HEK293 (cell line): ENCODE measurements around the gene ODAD4.

Experiments
- CTCF ChIA-PET: fragments of 350-600 bp; formaldehyde crosslinking; extraction: SDS; loops from one replicate; lab custom pipeline; 2021; ENCODE audit warnings: antibody characterized with exemption; lab: Yijun Ruan, JAX
- POLR2A ChIA-PET: fragments of 300-600 bp; formaldehyde crosslinking; extraction: SDS; loops from one replicate; lab custom pipeline; 2020; ENCODE audit warnings: antibody characterized with exemption, inconsistent platforms; lab: Yijun Ruan, JAX
- H3K27ac ChIP-seq: fragments of 200-500 bp; sonication (Bioruptor generic); 2 replicates; pipeline ENCODE4 v1.5.1; 2014; ENCODE audit warnings: low read depth, low read length, control low read depth, inconsistent platforms; ENCODE audit errors: extremely low read depth
- H3K36me3 ChIP-seq, 2 experiments: fragments of 200-500 bp in 1 of 2; sonication (Bioruptor generic) in 1 of 2; 1 replicate in 1 of 2; 2 replicates in 1 of 2; pipeline ENCODE4 v1.5.1; 2014 to 2017; ENCODE audit warnings: inconsistent platforms in 2 of 2, low read length in 2 of 2; ENCODE audit not compliant: control insufficient read depth in 2 of 2, insufficient read depth in 1 of 2
- H3K4me1 ChIP-seq: fragments of 200-500 bp; sonication (Bioruptor generic); 2 replicates; pipeline ENCODE4 v1.5.1; 2014; ENCODE audit warnings: mild to moderate bottlenecking, low read length, inconsistent platforms; ENCODE audit not compliant: control insufficient read depth, insufficient read depth
- H3K4me3 ChIP-seq: 2 replicates; pipeline ENCODE4 v1.5.1; 2011; ENCODE audit warnings: low read depth, mild to moderate bottlenecking, control low read depth, low read length, moderate library complexity
- H3K9me3 ChIP-seq: fragments of 200-500 bp; sonication (Bioruptor generic); 2 replicates; pipeline ENCODE4 v1.5.1; 2014; ENCODE audit warnings: low read depth, low read length, inconsistent platforms; ENCODE audit not compliant: control insufficient read depth, insufficient read depth
- CTCF ChIP-seq: fragments of 450-650 bp; formaldehyde crosslinking; IDR thresholded peaks from 2 replicates; pipeline ENCODE4 v1.5.1; 2016; ENCODE audit warnings: missing biosample characterization, missing genetic modification characterization
- GLI4 ChIP-seq: fragments of 450-650 bp; formaldehyde crosslinking; IDR thresholded peaks from 2 replicates; pipeline ENCODE4 v1.5.1; 2016; ENCODE audit warnings: missing biosample characterization, missing genetic modification characterization
- HOXC10 ChIP-seq: sonication (generic); formaldehyde crosslinking; IDR thresholded peaks from 2 replicates; pipeline ENCODE4 v1.8.1; 2023; ENCODE audit warnings: mild to moderate bottlenecking, missing genetic modification reagents
- OSR2 ChIP-seq: fragments of 450-650 bp; formaldehyde crosslinking; IDR thresholded peaks from 2 replicates; pipeline ENCODE4 v1.5.1; 2016; ENCODE audit warnings: missing biosample characterization, missing genetic modification characterization
- OVOL3 ChIP-seq: fragments of 450-650 bp; formaldehyde crosslinking; IDR thresholded peaks from 2 replicates; pipeline ENCODE4 v1.5.1; 2016; ENCODE audit warnings: missing biosample characterization, missing genetic modification characterization
- SETDB1 ChIP-seq: IDR thresholded peaks from one replicate; pipeline ENCODE4 v1.6.1; 2017; ENCODE audit warnings: mild to moderate bottlenecking, low read length, moderate library complexity, mixed read lengths; ENCODE audit not compliant: insufficient read length
- TRIM28 ChIP-seq: IDR thresholded peaks from 2 replicates; pipeline ENCODE4 v1.6.1; 2011; ENCODE audit warnings: low read length, control low read depth, borderline replicate concordance
- WT1 ChIP-seq: fragments of 450-650 bp; formaldehyde crosslinking; IDR thresholded peaks from 2 replicates; pipeline ENCODE4 v1.5.1; 2016; ENCODE audit warnings: missing biosample characterization, missing genetic modification characterization
- ZBTB17 ChIP-seq: fragments of 450-650 bp; formaldehyde crosslinking; IDR thresholded peaks from 2 replicates; pipeline ENCODE4 v1.5.1; 2016; ENCODE audit warnings: missing biosample characterization, missing genetic modification characterization
- ZNF112 ChIP-seq: fragments of 450-650 bp; formaldehyde crosslinking; IDR thresholded peaks from 2 replicates; pipeline ENCODE4 v1.5.0; 2017; ENCODE audit warnings: missing biosample characterization, missing genetic modification characterization
- ZNF169 ChIP-seq: fragments of 450-650 bp; formaldehyde crosslinking; IDR thresholded peaks from 2 replicates; pipeline ENCODE4 v1.5.1; 2016; ENCODE audit warnings: missing biosample characterization, missing genetic modification characterization
- ZNF280C ChIP-seq: fragments of 450-650 bp; formaldehyde crosslinking; IDR thresholded peaks from 2 replicates; pipeline ENCODE4 v1.5.1; 2016; ENCODE audit warnings: missing biosample characterization, missing genetic modification characterization
- ZNF302 ChIP-seq: fragments of 450-650 bp; formaldehyde crosslinking; IDR thresholded peaks from 2 replicates; pipeline ENCODE4 v1.5.1; 2016; ENCODE audit warnings: missing biosample characterization, missing genetic modification characterization, low read depth
- ZNF335 ChIP-seq: fragments of 450-650 bp; formaldehyde crosslinking; conservative IDR thresholded peaks from 2 replicates; pipeline ENCODE4 v1.5.1; 2016; ENCODE audit warnings: missing biosample characterization, missing genetic modification characterization
- ZNF391 ChIP-seq: fragments of 450-650 bp; formaldehyde crosslinking; IDR thresholded peaks from 2 replicates; pipeline ENCODE4 v1.5.1; 2016; ENCODE audit warnings: low read depth, missing biosample characterization, missing genetic modification characterization, borderline replicate concordance
- ZNF423 ChIP-seq: fragments of 450-650 bp; formaldehyde crosslinking; IDR thresholded peaks from 2 replicates; pipeline ENCODE4 v1.5.1; 2016; ENCODE audit warnings: missing biosample characterization, missing genetic modification characterization
- ZNF501 ChIP-seq: fragments of 450-650 bp; formaldehyde crosslinking; IDR thresholded peaks from 2 replicates; pipeline ENCODE4 v1.5.1; 2016; ENCODE audit warnings: missing biosample characterization, missing genetic modification characterization
- ZNF510 ChIP-seq: fragments of 450-650 bp; formaldehyde crosslinking; IDR thresholded peaks from 2 replicates; pipeline ENCODE4 v1.5.1; 2018; ENCODE audit warnings: mild to moderate bottlenecking, missing genetic modification characterization, missing biosample characterization; ENCODE audit not compliant: insufficient replicate concordance
- ZNF513 ChIP-seq: fragments of 450-650 bp; IDR thresholded peaks from 2 replicates; pipeline ENCODE4 v1.5.1; 2018; ENCODE audit warnings: missing biosample characterization, missing genetic modification characterization
- ZNF530 ChIP-seq: fragments of 450-650 bp; formaldehyde crosslinking; IDR thresholded peaks from 2 replicates; pipeline ENCODE4 v1.5.1; 2016; ENCODE audit warnings: low read depth, missing biosample characterization, missing genetic modification characterization
- ZNF596 ChIP-seq: fragments of 450-650 bp; IDR thresholded peaks from 2 replicates; pipeline ENCODE4 v1.5.0; 2018; ENCODE audit warnings: missing biosample characterization, mild to moderate bottlenecking, missing genetic modification characterization, moderate library complexity
- ZNF621 ChIP-seq: fragments of 450-650 bp; formaldehyde crosslinking; IDR thresholded peaks from 2 replicates; pipeline ENCODE4 v1.5.1; 2017; ENCODE audit warnings: missing biosample characterization, missing genetic modification characterization
- ZNF645 ChIP-seq: fragments of 450-650 bp; formaldehyde crosslinking; IDR thresholded peaks from 2 replicates; pipeline ENCODE4; 2016; ENCODE audit warnings: missing biosample characterization, missing genetic modification characterization
- ZNF704 ChIP-seq: fragments of 450-650 bp; formaldehyde crosslinking; IDR thresholded peaks from 2 replicates; pipeline ENCODE4 v1.5.1; 2016; ENCODE audit warnings: missing biosample characterization, missing genetic modification characterization
- ZNF707 ChIP-seq: fragments of 450-650 bp; formaldehyde crosslinking; IDR thresholded peaks from 2 replicates; pipeline ENCODE4 v1.5.1; 2016; ENCODE audit warnings: missing biosample characterization, missing genetic modification characterization
- ZSCAN18 ChIP-seq: fragments of 450-650 bp; formaldehyde crosslinking; IDR thresholded peaks from 2 replicates; pipeline ENCODE4 v1.5.1; 2016; ENCODE audit warnings: missing biosample characterization, missing genetic modification characterization
- ZSCAN30 ChIP-seq: fragments of 450-650 bp; IDR thresholded peaks from 2 replicates; pipeline ENCODE4 v1.5.1; 2018; ENCODE audit warnings: missing biosample characterization, mild to moderate bottlenecking, missing genetic modification characterization, moderate library complexity

The ODAD4 gene

GRCh38 chr17:41917679-41918313 is 12.6 kb upstream of the ODAD4 start (continued):
- TF ChIP-seq ZSCAN30 (tag by site-specific recombination) (no peak), ZNF391 (tag by site-specific recombination) (no peak), ZNF596 (tag by site-specific recombination) (no peak), ZNF335 (tag by site-specific recombination) (no peak), ZNF169 (tag by site-specific recombination) (no peak), ZNF510 (no peak), ZNF423 (tag by site-specific recombination) (peak; percentile 96), OSR2 (no peak), ZNF513 (tag by site-specific recombination) (no peak), WT1 (tag by site-specific recombination) (no peak), ZNF530 (tag by site-specific recombination) (no peak), GLI4 (tag by site-specific recombination) (no peak), ZNF302 (tag by site-specific recombination) (no peak), ZNF704 (no peak), SETDB1 (no peak), ZSCAN18 (tag by site-specific recombination) (no peak), ZNF707 (no peak), ZNF112 (tag by site-specific recombination) (no peak)

- Histone ChIP-seq H3K36me3 (peaks cover 2 to 12% of the 10 kb centered on the region in 2 experiments; a peak in 2 of 3 replicates), H3K9me3 (no peaks in the 10 kb centered on the region), H3K27ac (peak within 1 kb of the TSS; percentile 91), H3K4me1 (peaks cover 21% of the 10 kb centered on the region), H3K4me3 (peak within 1 kb of the TSS; percentile 88)
- CTCF ChIA-PET = interaction anchor here (0.6 to 3.7 kb wide), 11 partner anchors 11 to 1123 kb away, joined by 3 to 18 read pairs (median 4); partner anchors contain the start of genes DNAJC7, ODAD4 and P3H4
- POLR2A ChIA-PET = interaction anchor here (0.7 to 4.2 kb wide), 28 partner anchors 9 to 504 kb away, joined by 3 to 73 read pairs (median 5); partner anchors contain the start of genes CAVIN1, CNP, DNAJC7 and EIF1
- TF ChIP-seq TRIM28 (0 out of 2 replicates have a peak, but pooled peaks have one; percentile 63), ZNF501 (peak; percentile 39; the same call in 1 of the 2 replicates), ZNF280C (tag by site-specific recombination) (no peak), ZNF645 (tag by site-specific recombination) (0 out of 2 replicates have a peak, but pooled peaks have one; percentile 39), ZBTB17 (peak; percentile 87), HOXC10 (CRISPR knock-in tag) (no peak), ZNF621 (tag by site-specific recombination) (no peak), OVOL3 (tag by site-specific recombination) (peak; percentile 15; the same call in 1 of the 2 replicates), CTCF (no peak; the same call in 1 of the 2 replicates)
Measured at GRCh38 chr17:41918314-41919164, 11.9 kb upstream of the ODAD4 start, which contains the start of gene ACLY. Gene ACLY, minus strand, starts transcription at chr17:41918951. Its CDS starts 5,078 bp downstream, at chr17:41913873.
